GM21390 (cell line): ENCODE data around the gene CIB4.

Experiments used
- ATAC-seq: cut with Tn5 transposase; IDR thresholded peaks from one replicate; pipeline ENCODE4 v1.9.1; 2021; ENCODE audit not compliant: unreplicated experiment

Gene CIB4

GRCh38 chr2:26583381-26583911 is 57.7 kb downstream of the CIB4 start:
- no peak for ATAC-seq

GRCh38 chr2:26582890-26583289 is 58.3 kb downstream of the CIB4 start:
- ATAC-seq, result no peak

GRCh38 chr2:26581991-26582842 is 58.9 kb downstream of the CIB4 start:
- ATAC-seq, result no peak

- ATAC-seq, result no peak
Measured at GRCh38 chr2:26581266-26581990, 59.7 kb downstream of the CIB4 start.

GRCh38 chr2:26580751-26581150 is 60.4 kb downstream of the CIB4 start:
- no peak for ATAC-seq

GRCh38 chr2:26580151-26580550 is 61.0 kb downstream of the CIB4 start:
- no peak for ATAC-seq

- no peak for ATAC-seq
Measured at GRCh38 chr2:26579723-26580040, 61.5 kb downstream of the CIB4 start.

GRCh38 chr2:26579025-26579722 is 62.0 kb downstream of the CIB4 start:
- ATAC-seq, result no peak

GRCh38 chr2:26578581-26578980 is 62.6 kb downstream of the CIB4 start:
- no peak for ATAC-seq

- no peak for ATAC-seq
Measured at GRCh38 chr2:26578113-26578458, 63.1 kb downstream of the CIB4 start.

- no peak for ATAC-seq
Measured at GRCh38 chr2:26577442-26578112, 63.6 kb downstream of the CIB4 start.

GRCh38 chr2:26576565-26577441 is 64.4 kb downstream of the CIB4 start:
- ATAC-seq, result no peak

- ATAC-seq, result no peak
Measured at GRCh38 chr2:26575836-26576564, 65.2 kb downstream of the CIB4 start.

GRCh38 chr2:26574900-26575560 is 66.1 kb downstream of the CIB4 start:
- no peak for ATAC-seq

GRCh38 chr2:26574066-26574899 is 66.9 kb downstream of the CIB4 start:
- ATAC-seq, result no peak

- no peak for ATAC-seq
Measured at GRCh38 chr2:26573241-26573925, 67.8 kb downstream of the CIB4 start.

- ATAC-seq, result no peak
Measured at GRCh38 chr2:26572591-26572990, 68.6 kb downstream of the CIB4 start.

GRCh38 chr2:26571316-26571715 is 69.8 kb downstream of the CIB4 start:
- ATAC-seq, result no peak
